HG03060 (cell line): ENCODE measurements around the gene KPNA3.
"Not testable (repeated sequence)": the region's sequence is repeated elsewhere in the genome, so short reads cannot be mapped to it uniquely, and the experiment has no call there.

Experiments used
- ATAC-seq: cut with Tn5 transposase; IDR thresholded peaks from one replicate; pipeline ENCODE4 v1.9.1; 2021; ENCODE audit warnings: low read depth, moderate number of reproducible peaks; ENCODE audit not compliant: unreplicated experiment

KPNA3 gene

DNA sequence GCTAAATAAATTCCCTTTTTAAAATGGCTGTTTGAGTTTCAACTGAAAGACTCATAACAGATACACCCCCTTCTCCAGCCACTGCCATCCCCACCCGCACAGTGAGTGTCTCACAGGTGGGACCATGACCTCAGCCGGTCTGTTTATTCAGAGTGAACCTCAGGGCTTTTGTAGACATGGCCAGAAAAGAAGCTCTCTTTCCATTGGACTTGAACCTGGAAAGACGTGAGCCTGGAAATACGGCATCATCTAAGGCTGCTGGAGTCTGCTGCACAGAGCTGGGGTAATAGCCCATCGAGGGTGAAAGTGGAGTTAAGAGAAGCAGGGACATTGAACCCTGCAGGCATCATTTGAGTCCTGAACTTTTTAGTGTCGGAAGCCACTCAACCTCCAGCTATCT, 15.2 kb upstream of the KPNA3 start:
- no peak for ATAC-seq

- no peak for ATAC-seq
These were observed 13.6 kb upstream of the KPNA3 start for GRCh38 chr13:49806126-49806536.

GRCh38 chr13:49803047-49803446, 10.6 kb upstream of the KPNA3 start:
- ATAC-seq = not testable (repeated sequence)

GRCh38 chr13:49802426-49802825, 9.9 kb upstream of the KPNA3 start:
- no peak for ATAC-seq

DNA sequence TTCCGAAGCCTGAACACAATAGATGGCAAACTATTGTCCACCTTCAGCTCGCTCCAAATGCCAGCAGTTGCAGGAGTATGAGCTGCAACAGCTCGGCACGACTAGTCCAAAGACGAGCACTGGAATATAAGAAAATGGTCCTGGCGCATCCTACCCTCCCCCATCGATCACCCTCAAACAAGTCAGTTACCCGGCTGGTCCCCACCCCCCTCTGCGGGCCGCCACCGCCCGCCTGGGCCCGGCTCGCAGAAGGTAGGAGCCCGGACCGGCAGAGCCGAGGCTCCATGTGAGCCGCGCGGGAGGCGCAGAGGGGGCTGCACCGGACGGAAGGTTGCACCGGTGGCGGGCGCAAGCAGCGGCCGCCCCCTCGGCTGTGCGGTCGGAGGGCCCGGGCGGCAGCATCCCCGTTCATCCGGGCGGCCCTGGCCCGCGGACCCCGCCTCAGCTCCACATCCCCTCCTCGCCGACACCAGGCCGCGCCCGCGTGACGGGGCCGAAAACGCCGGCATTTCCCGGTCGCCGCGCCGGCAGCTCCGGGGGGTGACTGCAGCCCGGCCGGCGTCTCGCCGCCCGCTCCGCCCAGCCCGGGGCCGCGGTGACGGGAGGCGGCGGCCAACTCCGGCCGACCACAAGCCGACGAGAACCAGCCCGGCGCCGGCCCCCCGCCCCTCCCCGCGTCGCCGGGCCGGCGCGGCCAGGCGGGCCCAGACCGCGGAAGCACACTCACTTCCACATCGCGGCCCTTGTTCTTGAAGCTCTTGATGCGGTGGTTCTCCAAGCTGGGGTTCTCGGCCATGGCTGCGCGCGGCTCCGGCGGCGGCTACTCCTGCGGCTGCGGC, 552 bp downstream of the KPNA3 start:
- no peak for ATAC-seq

GRCh38 chr13:49791315-49791710, 1.2 kb downstream of the KPNA3 start:
- no peak for ATAC-seq

GRCh38 chr13:49789968-49790367, 2.5 kb downstream of the KPNA3 start:
- no peak for ATAC-seq

GRCh38 chr13:49786401-49787008, 6.0 kb downstream of the KPNA3 start:
- ATAC-seq = no peak

DNA sequence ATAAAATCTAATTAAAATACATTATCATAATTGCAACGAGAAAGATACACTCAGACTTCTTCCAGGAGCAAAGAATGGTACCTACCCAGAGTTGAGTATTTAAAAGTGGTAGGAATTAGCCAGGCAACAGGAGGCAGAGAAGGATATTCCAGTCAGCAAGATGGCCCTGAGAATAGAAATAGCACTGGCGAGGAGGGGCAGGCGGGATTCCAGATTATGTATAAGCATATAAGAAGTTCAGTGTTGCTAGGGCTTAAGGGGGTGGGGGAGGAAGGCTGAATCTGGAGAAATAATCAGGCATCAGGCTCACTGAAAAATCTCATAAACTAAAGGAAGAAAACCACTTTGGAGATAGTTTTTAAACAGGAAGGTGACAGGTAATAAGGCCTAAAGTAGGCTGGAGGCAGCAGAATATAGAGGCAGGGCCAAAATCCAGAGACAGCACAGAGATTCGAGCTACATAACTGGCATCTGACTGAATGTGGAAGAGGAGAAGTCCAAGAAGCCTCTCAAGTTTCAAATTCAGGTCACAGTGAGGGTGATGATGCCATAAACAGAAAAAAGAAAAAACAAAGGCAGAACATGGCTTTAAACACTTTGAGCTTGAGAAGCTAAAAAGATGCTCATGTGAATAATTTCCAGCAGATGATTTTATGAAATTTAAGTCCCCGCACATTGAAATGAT, 7.5 kb downstream of the KPNA3 start:
- ATAC-seq = no peak

- no peak for ATAC-seq
These were observed 8.6 kb downstream of the KPNA3 start for GRCh38 chr13:49783865-49784264.

GRCh38 chr13:49782784-49783183, 9.7 kb downstream of the KPNA3 start:
- no peak for ATAC-seq

GRCh38 chr13:49781806-49782205, 10.7 kb downstream of the KPNA3 start:
- ATAC-seq = no peak

DNA sequence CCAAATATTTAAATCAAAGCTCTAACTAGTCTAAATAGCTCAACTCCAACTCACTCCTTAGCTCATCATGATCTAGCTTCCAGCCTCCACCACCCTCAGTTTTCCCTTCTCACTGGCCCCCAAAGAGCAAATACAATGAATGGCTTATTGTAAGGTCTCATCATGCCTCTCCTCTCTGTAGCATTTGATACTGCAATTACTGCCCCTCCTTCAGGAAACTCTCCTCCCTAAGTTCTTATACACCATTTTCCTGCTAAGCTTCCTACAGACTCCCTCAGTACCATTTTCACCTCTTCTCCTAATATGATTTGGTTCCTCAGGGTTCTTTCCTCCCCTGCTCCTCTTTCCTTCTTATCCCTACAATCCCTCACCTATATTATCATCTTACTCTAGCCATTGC, 12.8 kb downstream of the KPNA3 start:
- ATAC-seq = no peak

GRCh38 chr13:49777746-49778614, 14.5 kb downstream of the KPNA3 start:
- ATAC-seq = no peak

- ATAC-seq = no peak
These were observed 15.6 kb downstream of the KPNA3 start for GRCh38 chr13:49776871-49777270.

- ATAC-seq = no peak
These were observed 18.0 kb downstream of the KPNA3 start for GRCh38 chr13:49774376-49775005.

DNA sequence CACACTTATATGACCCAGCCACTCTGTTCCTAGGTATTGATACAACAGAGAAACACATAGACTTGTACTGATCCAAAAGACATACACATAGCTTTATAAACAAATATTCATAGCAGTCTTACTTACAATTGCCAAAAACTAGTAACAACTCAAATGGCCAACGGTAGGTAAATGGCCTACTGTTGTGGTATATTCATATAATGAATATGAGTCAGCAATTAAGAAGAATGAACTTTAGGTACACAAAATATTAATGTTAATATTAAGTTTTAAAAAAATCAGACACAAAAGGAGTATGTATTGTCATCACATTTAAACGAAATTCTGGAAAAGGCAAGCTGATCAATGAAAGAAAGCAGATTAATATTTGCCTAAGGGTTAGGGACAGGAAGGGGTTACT, 19.7 kb downstream of the KPNA3 start:
- no peak for ATAC-seq

DNA sequence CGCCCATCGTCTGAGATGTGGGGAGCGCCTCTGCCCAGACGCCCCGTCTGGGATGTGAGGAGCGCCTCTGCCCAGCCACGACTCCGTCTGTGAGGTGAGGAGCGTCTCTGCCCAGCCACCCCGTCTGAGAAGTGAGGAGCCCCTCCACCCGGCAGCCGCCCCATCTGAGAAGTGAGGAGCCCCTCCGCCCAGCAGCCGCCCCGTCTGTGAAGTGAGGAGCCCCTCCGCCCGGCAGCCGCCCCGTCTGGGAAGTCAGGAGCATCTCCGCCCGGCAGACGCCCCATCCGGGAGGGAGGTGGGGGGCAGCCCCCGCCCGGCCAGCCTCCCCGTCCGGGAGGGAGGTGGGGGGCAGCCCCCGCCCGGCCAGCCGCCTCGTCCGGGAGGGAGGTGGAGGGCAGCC, 30.7 kb downstream of the KPNA3 start:
- ATAC-seq = not testable (repeated sequence)

DNA sequence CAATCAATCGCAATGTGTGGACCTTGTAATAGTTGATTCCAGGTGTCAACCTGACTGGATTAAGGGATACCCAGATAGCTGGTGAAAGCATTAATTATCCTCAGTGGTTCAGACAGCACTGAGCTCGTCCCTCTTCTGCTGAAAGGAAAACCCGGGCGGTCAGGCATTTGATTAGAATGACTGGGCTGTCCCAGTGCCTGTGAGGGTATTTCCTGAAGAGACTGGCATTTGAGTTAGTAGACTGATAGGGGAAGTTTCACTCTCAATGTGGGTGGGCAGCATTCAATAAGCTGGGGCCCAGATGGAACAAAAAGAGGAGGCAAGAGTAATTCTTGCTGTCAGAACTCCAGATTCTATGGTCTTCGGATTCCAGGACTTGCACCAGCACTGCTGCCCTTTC, 31.9 kb downstream of the KPNA3 start:
- no peak for ATAC-seq

- no peak for ATAC-seq
These were observed 33.0 kb downstream of the KPNA3 start for GRCh38 chr13:49759503-49759902.
